Loucy (cell line): Measurements from ENCODE around the gene HADH.

Experiments used
- H2AFZ ChIP-seq: fragments of 200-600 bp; sonication (generic); 2 replicates; pipeline ENCODE4 v1.6.0; 2016; ENCODE audit warnings: antibody characterized with exemption, mild to moderate bottlenecking, low read length, moderate library complexity
- H3F3A ChIP-seq: fragments of 200-600 bp; 2 replicates; pipeline ENCODE4 v1.6.0; 2016; ENCODE audit warnings: antibody characterized with exemption, low read depth, mild to moderate bottlenecking
- H3K27me3 ChIP-seq: fragments of 200-600 bp; sonication (generic); 2 replicates; pipeline ENCODE4 v1.6.1; 2014; ENCODE audit warnings: low read length, mild to moderate bottlenecking; ENCODE audit not compliant: insufficient read depth, poor library complexity, severe bottlenecking
- H3K36me3 ChIP-seq: fragments of 200-600 bp; sonication (generic); 2 replicates; pipeline ENCODE4 v1.6.1; 2016; ENCODE audit warnings: low read length; ENCODE audit not compliant: insufficient read depth
- H3K4me1 ChIP-seq: fragments of 200-600 bp; sonication (generic); 2 replicates; pipeline ENCODE4 v1.5.1; 2014; ENCODE audit warnings: low read length, mild to moderate bottlenecking; ENCODE audit not compliant: insufficient read depth, poor library complexity, severe bottlenecking
- H3K4me2 ChIP-seq: fragments of 200-600 bp; sonication (generic); 2 replicates; pipeline ENCODE4 v1.6.0; 2014; ENCODE audit warnings: antibody characterized with exemption, low read length, low read depth, mild to moderate bottlenecking; ENCODE audit not compliant: poor library complexity, severe bottlenecking
- H3K4me3 ChIP-seq: fragments of 200-600 bp; sonication (generic); 2 replicates; pipeline ENCODE4 v1.5.1; 2014; ENCODE audit warnings: low read length, mild to moderate bottlenecking, mixed read lengths; ENCODE audit not compliant: poor library complexity, severe bottlenecking
- H3K79me2 ChIP-seq: fragments of 200-600 bp; sonication (generic); 2 replicates; pipeline ENCODE4 v1.6.1; 2014; ENCODE audit warnings: low read length; ENCODE audit not compliant: insufficient read depth
- H3K9ac ChIP-seq: fragments of 200-600 bp; sonication (generic); 2 replicates; pipeline ENCODE4 v1.6.0; 2014; ENCODE audit warnings: mild to moderate bottlenecking, low read depth, low read length, moderate library complexity; ENCODE audit not compliant: poor library complexity, severe bottlenecking
- H3K9me2 ChIP-seq: fragments of 200-600 bp; sonication (generic); replicated peaks from 2 replicates; pipeline ENCODE4 v1.6.1; 2016; ENCODE audit warnings: low read depth, low read length, mixed read lengths
- H3K9me3 ChIP-seq: fragments of 200-600 bp; sonication (generic); 2 replicates; pipeline ENCODE4 v1.6.1; 2014; ENCODE audit warnings: mild to moderate bottlenecking, antibody characterized with exemption, low read length, low read depth; ENCODE audit not compliant: insufficient read depth
- H4K20me1 ChIP-seq: fragments of 200-600 bp; sonication (generic); 2 replicates; pipeline ENCODE4 v1.6.0; 2014; ENCODE audit warnings: antibody characterized with exemption, low read length, mild to moderate bottlenecking; ENCODE audit not compliant: insufficient read depth, poor library complexity, severe bottlenecking
- CTCF ChIP-seq: fragments of 200-600 bp; sonication (generic); conservative IDR thresholded peaks from 2 replicates; pipeline ENCODE4 v1.5.1; 2014; ENCODE audit warnings: mild to moderate bottlenecking, antibody characterized with exemption, low read length
- EZH2phosphoT487 ChIP-seq: fragments of 200-600 bp; IDR thresholded peaks from 2 replicates; pipeline ENCODE4 v1.6.1; 2018; ENCODE audit warnings: antibody characterized with exemption, mild to moderate bottlenecking, moderate library complexity, borderline replicate concordance

The HADH gene

GRCh38 chr4:108058685-108059440 is 69.2 kb downstream of the HADH start:
- Histone ChIP-seq H3K9ac (no peak overlapping the region), H2AFZ (no peak overlapping the region), H3K36me3 (peaks cover 94% of the 10 kb centered on the region), H3K27me3 (no peaks in the 10 kb centered on the region), H3K79me2 (0 out of 2 replicates have a peak, but pooled peaks cover 3% of the 10 kb centered on the region), H3K4me2 (no peak overlapping the region), H4K20me1 (no peaks in the 10 kb centered on the region), H3K4me3 (no peak overlapping the region), H3K9me2 (no peaks in the 10 kb centered on the region), H3K9me3 (no peaks in the 10 kb centered on the region), H3K4me1 (no peaks in the 10 kb centered on the region), H3F3A (no peaks in the 10 kb centered on the region)
- TF ChIP-seq CTCF, result no peak
- no peak for TF ChIP-seq EZH2phosphoT487

GRCh38 chr4:108060164-108060563 is 70.5 kb downstream of the HADH start:
- Histone ChIP-seq H3K9ac (no peak overlapping the region), H3K4me1 (no peaks in the 10 kb centered on the region), H3F3A (no peaks in the 10 kb centered on the region), H3K9me3 (no peaks in the 10 kb centered on the region), H3K79me2 (0 out of 2 replicates have a peak, but pooled peaks cover 3% of the 10 kb centered on the region), H3K36me3 (peaks cover 93% of the 10 kb centered on the region), H3K27me3 (no peaks in the 10 kb centered on the region), H4K20me1 (no peaks in the 10 kb centered on the region), H3K9me2 (no peaks in the 10 kb centered on the region), H2AFZ (no peak overlapping the region), H3K4me3 (no peak overlapping the region), H3K4me2 (no peak overlapping the region)
- no peak for TF ChIP-seq EZH2phosphoT487
- peak; percentile 25; the same call in 1 of the 2 replicates for TF ChIP-seq CTCF

GRCh38 chr4:108060686-108061321 is 71.1 kb downstream of the HADH start:
- Histone ChIP-seq H3K9me2 (no peaks in the 10 kb centered on the region), H3K27me3 (no peaks in the 10 kb centered on the region), H4K20me1 (no peaks in the 10 kb centered on the region), H3F3A (no peaks in the 10 kb centered on the region), H3K4me2 (no peak overlapping the region), H3K9ac (no peak overlapping the region), H3K79me2 (0 out of 2 replicates have a peak, but pooled peaks cover 3% of the 10 kb centered on the region), H3K4me3 (no peak overlapping the region), H2AFZ (no peak overlapping the region), H3K36me3 (peaks cover 91% of the 10 kb centered on the region; the same call in 1 of the 2 replicates), H3K4me1 (no peaks in the 10 kb centered on the region), H3K9me3 (no peaks in the 10 kb centered on the region)
- TF ChIP-seq EZH2phosphoT487, result no peak
- TF ChIP-seq CTCF, result no peak
